Activated B cell treated with CpG ODN at 0.5 μM for 24 hours (primary cell): ENCODE measurements around the gene FBXW4. TPM values are rescaled to one million over a fixed set of nuclear protein-coding genes. Genes with fewer than 3 reads are reported as not detected.

Experiments used
- ATAC-seq: fragments of 200-7000 bp; cut with Tn5 transposase; one replicate; pipeline ENCODE4 v1.10.0; 2021; ENCODE audit warnings: low read depth, mild to moderate bottlenecking, moderate library complexity
- CTCF ChIA-PET: fragments of 350-600 bp; sonication (Branson Sonifier 250); formaldehyde crosslinking; loops from one replicate; lab custom pipeline; 2021; ENCODE audit warnings: antibody characterized with exemption; lab: Charles Lee
- POLR2A ChIA-PET: fragments of 350-600 bp; sonication (Branson Sonifier 250); formaldehyde crosslinking; loops from one replicate; lab custom pipeline; 2021; ENCODE audit warnings: antibody characterized with exemption; lab: Charles Lee
- DNase-seq: peaks from one replicate; pipeline ENCODE4 v3.0.0; 2022
- H3K27ac Mint-ChIP-seq: one replicate; pipeline ENCODE4 v1.8.0; 2020; ENCODE audit warnings: mixed read lengths
- H3K27me3 Mint-ChIP-seq: one replicate; pipeline ENCODE4 v1.8.0; 2021; ENCODE audit warnings: mixed read lengths
- H3K36me3 Mint-ChIP-seq: one replicate; pipeline ENCODE4 v1.8.0; 2021; ENCODE audit warnings: low read depth, mixed read lengths
- H3K4me1 Mint-ChIP-seq: one replicate; pipeline ENCODE4 v1.8.0; 2021; ENCODE audit warnings: mixed read lengths
- H3K4me3 Mint-ChIP-seq: one replicate; pipeline ENCODE4 v1.8.0; 2020; ENCODE audit warnings: mild to moderate bottlenecking, mixed read lengths
- H3K9me3 Mint-ChIP-seq: one replicate; pipeline ENCODE4 v1.8.0; 2020; ENCODE audit warnings: mixed read lengths
- intact Hi-C: fragments of 100-400 bp; cut with micrococcal nuclease; formaldehyde crosslinking; loops from one replicate; pipeline ENCODE4 v1.15.1; 2024
- total RNA-seq: library from RNA; stranded (reverse); gene quantifications from 2 replicates; pipeline ENCODE4 v1.2.3, GENCODE V29; 2022
- TF ChIP-seq, protein P1 (sequence below): fragments of 200-600 bp; IDR thresholded peaks from one replicate; pipeline ENCODE4 v1.8.0; 2022; ENCODE audit warnings: antibody characterized with exemption, mild to moderate bottlenecking

The FBXW4 gene
- total RNA-seq, 1 donor from 2014 or later = 74.2 TPM

DNA sequence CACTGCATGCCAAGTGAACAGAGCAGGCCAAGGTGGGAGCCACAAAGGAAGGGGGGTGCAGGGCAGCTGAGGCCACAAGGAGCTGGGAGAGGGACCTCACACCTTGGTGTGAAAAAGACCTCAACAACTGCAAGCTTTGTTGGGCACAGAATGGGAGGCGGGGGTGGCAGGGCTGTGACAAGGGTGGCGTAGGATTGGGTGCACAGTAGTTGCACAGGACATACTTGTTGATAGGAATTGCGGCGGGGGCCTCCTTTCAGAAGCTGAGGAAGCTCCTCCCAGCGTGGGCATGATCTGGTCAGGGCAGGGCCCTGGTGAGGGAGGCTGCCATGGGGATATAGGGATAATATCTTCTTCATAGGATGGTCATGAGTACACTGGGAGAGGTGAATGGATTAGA is 132.7 kb downstream of the FBXW4 start:
- TF ChIP-seq, protein P1, sequence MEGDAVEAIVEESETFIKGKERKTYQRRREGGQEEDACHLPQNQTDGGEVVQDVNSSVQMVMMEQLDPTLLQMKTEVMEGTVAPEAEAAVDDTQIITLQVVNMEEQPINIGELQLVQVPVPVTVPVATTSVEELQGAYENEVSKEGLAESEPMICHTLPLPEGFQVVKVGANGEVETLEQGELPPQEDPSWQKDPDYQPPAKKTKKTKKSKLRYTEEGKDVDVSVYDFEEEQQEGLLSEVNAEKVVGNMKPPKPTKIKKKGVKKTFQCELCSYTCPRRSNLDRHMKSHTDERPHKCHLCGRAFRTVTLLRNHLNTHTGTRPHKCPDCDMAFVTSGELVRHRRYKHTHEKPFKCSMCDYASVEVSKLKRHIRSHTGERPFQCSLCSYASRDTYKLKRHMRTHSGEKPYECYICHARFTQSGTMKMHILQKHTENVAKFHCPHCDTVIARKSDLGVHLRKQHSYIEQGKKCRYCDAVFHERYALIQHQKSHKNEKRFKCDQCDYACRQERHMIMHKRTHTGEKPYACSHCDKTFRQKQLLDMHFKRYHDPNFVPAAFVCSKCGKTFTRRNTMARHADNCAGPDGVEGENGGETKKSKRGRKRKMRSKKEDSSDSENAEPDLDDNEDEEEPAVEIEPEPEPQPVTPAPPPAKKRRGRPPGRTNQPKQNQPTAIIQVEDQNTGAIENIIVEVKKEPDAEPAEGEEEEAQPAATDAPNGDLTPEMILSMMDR = no peak

DNA sequence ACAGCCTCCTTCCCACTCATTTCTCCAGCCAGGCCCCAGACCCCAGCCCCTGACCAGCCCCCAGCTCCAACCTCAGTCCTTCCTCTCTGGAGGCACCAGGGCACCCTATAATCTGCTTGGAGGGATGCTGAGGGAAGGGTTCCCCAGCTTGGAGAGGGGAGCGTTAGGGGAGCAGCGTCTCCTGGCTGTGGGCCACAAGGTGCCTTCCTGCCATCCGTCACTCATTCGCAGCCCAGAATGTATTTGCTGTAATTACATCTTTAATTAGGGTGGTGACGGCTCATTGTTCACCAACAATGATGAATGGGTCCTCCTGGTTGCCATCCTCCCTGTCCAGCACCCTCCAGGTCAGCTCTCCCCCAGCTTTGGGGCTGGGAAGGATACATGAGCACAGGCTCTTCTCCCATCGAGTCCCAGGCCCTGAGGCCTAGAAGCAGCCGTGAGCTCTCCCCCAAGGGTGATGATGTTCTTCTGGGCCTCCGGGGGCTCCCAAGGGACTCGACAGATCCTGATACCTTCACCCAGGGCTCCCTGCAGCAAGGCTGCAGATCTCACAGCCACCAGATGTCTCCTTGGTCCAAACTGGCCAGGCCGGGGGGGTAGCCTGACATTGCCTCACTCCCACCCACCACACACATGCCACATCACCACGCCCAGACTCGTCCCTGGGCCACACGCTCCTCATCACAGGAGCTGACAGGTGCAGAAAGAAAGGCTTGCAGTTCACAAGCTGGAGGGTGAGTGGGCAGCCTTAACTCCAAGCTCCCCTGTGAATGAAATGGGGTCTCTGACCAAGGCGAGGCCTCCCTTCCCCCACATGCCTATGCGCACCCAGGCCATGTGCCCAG is 133.7 kb downstream of the FBXW4 start:
- Mint-ChIP-seq H3K27ac (no peak overlapping the region), H3K4me1 (peaks cover 2% of the 10 kb centered on the region), H3K27me3 (peaks cover 22% of the 10 kb centered on the region), H3K4me3 (no peak overlapping the region), H3K9me3 (no peaks in the 10 kb centered on the region), H3K36me3 (no peaks in the 10 kb centered on the region)
- POLR2A ChIA-PET = no interaction called here
- TF ChIP-seq, protein P1 = no peak
- DNase-seq (no peak), ATAC-seq (no peak)
- CTCF ChIA-PET = interaction anchor here (1.6 kb wide), 1 partner anchor 10 kb away, joined by 4 read pairs; no protein-coding TSS in a partner anchor
- intact Hi-C loops = loop anchor here (10.0 kb wide), 1 partner anchor 206 kb away; the partner anchor contains the start of gene BTRC

More for the DNA sequence above, 132.7 kb downstream of the FBXW4 start:
- peaks cover 29% of the 10 kb centered on the region for H3K27me3 Mint-ChIP-seq
- CTCF ChIA-PET = interaction anchor here (1.6 kb wide), 1 partner anchor 9 kb away, joined by 4 read pairs; no protein-coding TSS in a partner anchor
- no peak overlapping the region for H3K4me3 Mint-ChIP-seq
- H3K9me3 Mint-ChIP-seq = no peaks in the 10 kb centered on the region
- POLR2A ChIA-PET = interaction anchor here (1.0 kb wide), 1 partner anchor 1080 kb away, joined by 3 read pairs; no protein-coding TSS in a partner anchor
- DNase-seq = no peak
- no peaks in the 10 kb centered on the region for H3K36me3 Mint-ChIP-seq
- intact Hi-C loops = loop anchor here (10.0 kb wide), 1 partner anchor 207 kb away; the partner anchor contains the start of gene BTRC
- H3K27ac Mint-ChIP-seq = no peak overlapping the region
- H3K4me1 Mint-ChIP-seq = peaks cover 7% of the 10 kb centered on the region
- no peak for ATAC-seq

Other genes starting within 250 kb of the FBXW4 start
- 35.0 and 39.5 TPM in 2 replicates for gene POLL, start 106.9 kb downstream of the FBXW4 start, total RNA-seq
- 2.3 and 2.9 TPM in 2 replicates for gene DPCD, start 106.8 kb downstream of the FBXW4 start, total RNA-seq
- not detected in 2 replicates for gene FGF8, start 80.9 kb upstream of the FBXW4 start, total RNA-seq
- 48.1 and 60.7 TPM in 2 replicates for gene NPM3, start 88.3 kb upstream of the FBXW4 start, total RNA-seq
- gene OGA, start 123.3 kb upstream of the FBXW4 start, total RNA-seq = 209 and 271 TPM in 2 replicates
- gene KCNIP2, start 148.6 kb upstream of the FBXW4 start, total RNA-seq = 7.0 and 7.1 TPM in 2 replicates